CD4-positive, alpha-beta T cell treated with Interferon gamma for 1 hour (primary cell): ENCODE results near the gene GMDS.

ENCODE experiments used
- DNase-seq: peaks from one replicate; pipeline ENCODE4 v3.0.0-alpha.2; 2020

The GMDS gene

DNA sequence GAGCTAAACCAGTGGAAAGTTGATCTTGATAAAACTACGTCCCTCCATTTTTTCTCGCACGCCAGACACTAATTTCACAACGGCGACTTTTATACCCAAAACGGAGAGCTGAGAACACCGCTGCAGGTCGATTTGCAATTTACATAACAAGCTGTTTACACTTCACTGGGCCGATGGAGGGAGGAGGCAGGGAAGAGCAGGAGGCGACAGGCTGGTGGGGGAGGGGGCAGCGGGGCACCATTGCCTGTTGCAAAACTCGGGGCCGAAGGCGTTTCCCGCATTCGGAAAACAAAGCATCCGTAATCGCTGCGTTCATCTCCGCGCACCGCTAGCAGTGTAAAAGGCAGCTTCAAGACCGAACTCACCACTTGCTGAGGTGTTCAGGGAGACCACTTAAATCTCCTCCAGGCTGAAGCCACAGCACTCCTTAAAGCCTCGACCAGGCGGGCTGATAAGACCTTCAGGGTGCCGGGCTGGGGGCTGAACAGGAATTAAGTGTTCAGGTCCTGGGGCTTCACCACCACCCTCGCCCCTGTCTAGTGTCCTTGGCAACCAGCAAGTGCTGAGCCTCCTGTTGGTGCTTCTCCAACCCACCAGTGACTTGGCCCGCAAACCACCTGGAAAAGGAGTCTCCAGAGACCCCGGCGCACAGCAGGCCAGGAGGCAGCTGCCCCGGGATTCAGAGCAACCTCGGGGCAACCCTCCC is 637.7 kb downstream of the GMDS start:
- no peak for DNase-seq

DNA sequence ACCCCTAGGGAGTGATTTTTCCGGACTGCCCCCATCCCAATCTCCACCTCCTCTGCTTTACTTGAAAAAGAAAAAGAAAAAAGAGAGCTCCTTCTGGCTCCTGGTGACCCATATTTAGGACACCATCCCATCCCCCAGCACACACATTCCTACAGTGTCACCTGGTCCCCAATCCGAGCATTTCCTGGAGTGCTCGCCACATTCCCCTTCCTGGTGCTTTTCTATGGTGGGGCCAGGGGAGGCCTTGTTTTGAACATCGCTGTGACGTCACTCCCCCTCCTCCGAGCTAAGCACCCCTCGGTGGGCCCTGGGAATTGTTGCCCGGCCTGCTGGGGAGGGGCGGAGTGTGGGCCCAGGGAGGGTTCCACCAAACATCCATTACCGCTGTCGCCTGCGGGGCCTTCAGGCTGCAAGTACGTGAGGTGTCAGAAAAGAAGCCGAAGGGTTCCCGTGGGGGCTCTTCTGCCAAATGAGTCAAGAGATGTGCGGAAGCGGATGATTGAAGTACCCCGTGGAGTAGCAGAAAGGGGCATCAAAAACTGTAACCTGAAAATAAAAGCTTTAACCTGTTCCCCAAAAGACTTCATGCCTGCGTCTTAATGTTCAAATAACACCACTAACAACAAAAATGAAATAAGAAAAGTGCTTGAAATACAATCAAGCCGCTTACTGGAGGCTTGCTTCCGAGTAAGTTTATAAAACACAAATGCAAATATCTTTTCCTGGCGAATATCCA is 638.5 kb downstream of the GMDS start:
- no peak for DNase-seq

DNA sequence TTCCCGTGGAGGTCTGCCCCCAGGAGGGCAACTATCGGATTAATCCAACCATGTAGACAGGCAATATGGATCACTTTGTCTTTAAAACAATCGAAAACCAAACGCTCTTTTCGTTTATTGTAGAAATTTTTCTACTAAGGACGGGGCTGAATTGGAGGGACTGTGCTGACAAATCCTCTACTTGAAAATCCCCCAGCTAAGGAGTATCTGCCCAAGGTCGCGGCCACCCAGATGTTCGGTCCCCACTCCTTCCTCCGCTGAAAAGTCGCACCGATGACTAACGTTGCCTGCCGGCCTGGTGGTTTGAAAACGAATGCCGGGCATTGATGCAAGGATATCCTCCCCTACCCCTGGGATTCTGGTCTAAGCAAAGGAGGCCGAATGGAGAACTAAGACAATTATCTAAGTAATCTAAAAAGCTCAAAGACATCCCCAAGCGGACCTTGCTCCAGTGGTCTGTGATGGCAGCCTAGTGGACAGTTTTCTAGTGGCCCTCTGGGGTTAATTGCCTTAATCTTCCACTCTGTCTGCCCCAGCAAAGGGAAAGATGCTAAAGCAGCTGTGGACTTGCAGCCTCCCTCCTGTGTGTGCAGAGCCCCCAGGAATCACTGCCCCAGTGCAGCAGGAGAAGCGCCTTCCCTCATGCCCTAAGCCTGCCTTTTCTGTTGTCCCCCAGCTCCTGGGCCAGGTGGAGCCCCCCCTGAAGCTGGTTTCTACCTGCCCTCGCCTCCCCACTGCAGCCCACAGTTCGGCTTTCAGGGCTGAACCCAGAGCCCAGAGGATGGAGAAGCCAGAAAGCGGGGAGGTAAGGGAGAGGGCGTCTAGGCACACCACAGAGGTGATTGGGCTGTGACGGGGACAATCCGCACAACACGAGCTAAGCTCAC is 639.3 kb downstream of the GMDS start:
- DNase-seq, result no peak

DNA sequence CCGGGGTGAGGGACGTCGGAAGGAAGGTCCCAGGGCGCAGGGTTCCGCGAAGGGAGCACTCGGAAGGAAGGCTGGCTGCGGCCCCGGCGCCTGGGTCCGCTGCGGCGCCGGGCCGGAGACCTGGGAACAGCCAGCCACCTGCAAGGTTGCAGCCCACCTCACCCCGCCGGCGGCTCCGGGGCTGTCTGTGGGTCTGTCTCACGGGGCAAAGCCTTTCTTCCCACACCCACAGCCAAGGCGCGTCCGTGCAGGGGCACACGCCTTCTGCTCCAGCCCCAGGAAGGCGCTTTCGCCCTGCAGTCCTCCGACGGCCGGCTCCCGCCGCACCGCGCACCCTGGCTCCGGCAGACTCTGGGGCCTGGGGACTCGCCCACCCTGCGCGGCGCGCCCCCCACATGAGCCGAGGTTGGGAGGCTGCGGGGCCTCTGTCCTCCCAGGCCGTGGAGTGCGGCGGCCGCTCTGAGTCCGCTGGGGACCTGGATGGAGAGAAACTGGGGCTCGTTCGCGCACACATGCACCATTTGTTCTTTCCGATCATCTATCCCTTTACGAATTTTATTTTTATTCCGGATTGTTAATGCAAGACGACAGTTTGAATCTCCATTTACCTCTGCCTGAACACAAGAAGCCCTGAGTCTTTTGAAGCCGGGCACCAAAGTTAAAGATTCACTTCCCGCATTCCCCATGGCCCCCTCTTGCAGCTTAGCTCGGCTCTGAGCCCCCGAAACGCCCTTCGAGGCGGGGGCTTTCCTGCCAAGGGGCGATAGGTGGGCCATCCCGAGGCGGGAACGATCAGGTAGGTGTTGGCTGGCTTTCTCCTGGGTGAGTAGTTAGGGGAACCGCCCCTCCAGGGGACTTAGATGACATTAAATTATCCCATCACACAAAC is 640.2 kb downstream of the GMDS start:
- DNase-seq, result no peak

DNA sequence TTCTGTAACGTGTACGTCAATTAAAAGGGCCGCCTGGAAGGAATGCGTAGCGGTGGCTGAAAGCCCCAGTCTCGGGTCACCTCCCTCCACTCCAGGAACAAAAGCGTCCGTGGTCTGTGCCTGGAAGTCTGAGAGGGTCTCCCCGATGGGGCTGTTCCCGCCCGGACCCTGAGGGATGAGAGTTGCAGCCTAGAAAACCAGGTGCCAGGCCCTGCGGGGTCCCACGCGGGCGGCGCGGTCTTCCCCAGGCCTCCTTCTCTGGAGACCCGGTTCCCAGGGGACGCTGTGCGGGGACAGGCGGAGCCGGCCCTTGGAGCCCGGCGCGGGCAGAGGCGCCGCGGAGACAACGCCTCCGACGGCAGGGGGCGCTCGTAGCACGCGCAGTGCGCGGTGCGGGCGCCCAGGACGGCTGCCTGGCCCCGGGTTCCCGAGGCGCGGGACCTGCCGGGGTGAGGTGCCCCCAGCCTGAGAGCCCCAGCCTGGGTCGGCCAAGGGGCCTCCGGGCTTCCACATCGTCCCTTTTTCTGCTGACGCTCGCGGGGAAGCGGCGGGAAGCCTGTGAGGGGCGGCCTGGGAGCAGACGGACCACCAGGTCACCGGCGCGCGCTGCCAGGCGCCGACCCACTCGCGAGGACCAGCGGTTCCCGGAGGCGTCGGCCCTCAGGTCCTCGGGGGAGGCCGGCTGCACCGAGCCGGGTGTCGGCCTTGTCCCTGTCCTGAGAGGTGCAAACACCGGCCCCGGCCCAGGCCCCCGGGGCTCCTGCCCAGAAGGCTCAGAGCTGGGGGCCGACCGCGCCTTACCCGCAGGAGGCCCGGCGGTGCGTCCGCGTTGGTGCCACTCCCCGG is 641.0 kb downstream of the GMDS start:
- peak; percentile 50 for DNase-seq

DNA sequence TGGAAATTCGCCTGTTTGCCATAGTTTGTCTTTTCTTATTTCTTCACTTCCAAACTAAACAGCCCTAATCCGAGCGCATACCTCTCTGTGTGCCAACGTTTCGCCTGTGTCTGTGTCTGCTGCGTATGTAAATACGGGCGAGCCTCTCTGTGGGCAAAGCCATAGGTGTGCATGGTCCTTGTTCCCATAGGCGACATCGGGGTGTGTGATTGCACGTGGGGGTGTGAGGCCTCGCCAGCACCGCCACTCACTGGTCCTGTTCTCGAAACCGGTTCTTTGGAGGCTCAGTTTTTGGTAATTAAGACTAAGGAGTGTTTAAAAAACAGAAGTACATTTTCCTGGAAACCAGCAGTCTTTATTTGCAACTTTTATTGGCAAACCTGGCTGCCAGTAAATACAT is 641.7 kb downstream of the GMDS start:
- DNase-seq, result no peak

DNA sequence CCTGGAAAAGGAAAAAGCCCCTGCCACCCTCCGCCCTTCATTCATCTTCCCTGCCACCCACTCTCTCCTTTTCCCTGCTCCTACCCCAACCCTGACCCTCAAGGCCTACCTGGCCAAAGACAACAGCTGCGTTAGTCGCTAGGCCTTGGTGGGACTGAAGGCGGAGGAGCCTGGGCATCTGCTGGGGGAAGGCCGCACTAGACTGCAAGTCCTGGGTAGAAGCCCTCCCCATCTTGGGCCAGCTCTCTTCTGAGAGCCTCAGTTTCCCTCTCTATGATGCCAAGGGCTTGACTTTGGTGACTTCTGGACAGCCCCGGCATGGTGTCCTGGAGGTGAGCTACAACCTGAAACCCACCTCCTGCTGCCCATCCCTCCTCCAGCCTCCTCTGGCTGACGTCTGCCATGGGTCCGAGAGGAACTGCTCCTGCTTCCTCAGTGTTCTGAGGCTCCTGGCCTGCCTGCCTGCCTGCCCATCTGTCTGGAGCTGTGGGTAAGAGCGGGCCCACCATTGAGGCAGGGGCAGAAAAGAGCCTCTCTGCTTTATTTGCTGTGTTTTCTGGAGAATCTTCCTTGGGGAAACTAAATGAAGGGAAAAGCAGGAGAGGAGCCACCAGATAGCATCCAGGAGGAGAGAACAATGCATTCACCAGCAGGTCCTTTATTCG is 643.2 kb downstream of the GMDS start:
- DNase-seq, result no peak

DNA sequence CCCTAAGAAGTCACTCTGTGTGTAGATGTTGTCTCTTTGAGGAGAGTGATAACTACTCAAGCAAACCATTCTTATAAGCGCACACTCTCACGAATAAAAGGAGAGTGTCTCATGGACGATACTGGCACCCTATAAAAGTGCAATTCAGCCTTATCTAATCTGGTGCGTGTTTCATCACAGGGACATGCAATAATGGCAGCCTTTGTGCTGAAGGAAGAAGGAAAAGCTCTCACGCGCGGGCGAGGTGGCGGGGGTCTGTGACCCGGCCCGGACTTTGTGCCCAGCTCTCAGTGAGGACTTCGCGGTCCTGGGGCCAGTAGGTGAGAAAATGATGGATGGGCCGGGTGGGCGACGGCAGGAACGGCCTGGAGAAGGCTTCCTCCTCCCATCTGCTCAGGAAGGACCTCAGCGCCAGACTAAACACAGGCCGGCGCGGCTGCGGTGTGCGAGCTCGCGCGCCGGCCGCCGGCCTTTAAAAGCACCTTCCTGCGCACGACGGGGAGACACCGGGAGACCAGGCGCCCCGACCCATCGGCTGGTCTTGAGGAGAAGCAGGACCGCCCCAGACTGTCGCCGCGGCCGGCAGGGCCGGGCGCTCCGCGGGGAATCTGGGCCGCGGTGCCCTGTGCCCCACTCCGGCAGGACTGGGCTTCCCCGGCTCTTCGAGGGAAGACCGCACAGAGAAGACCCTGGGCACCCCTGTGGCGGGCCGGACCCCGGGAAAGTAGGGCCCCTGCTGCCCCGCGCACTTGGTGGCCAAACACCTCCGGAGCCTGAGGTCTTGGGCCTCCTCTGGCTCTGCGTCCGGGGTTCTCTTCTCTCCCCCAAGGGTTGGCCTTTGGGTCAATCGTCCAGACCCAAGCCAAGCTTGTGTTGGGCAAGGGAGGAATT is 644.0 kb downstream of the GMDS start:
- DNase-seq, result no peak

DNA sequence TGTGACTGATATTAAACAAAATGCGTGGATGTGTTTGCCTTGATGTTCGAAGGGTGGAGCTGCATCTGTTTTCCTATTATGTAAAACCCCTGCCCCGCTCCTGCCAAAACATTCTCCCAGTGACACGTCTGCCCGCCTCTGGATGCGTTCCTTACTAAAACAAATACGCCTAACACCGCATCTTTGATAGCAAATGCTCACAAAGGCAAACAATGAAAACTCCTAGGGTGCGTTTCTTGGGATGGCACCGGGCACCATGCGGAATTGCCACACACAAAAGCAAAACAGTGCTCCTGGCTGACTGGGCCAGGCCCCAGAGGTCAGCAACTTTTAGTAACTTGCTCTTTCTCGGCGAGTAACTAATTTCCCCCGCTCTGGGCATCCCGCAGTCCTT is 644.6 kb downstream of the GMDS start:
- no peak for DNase-seq

DNA sequence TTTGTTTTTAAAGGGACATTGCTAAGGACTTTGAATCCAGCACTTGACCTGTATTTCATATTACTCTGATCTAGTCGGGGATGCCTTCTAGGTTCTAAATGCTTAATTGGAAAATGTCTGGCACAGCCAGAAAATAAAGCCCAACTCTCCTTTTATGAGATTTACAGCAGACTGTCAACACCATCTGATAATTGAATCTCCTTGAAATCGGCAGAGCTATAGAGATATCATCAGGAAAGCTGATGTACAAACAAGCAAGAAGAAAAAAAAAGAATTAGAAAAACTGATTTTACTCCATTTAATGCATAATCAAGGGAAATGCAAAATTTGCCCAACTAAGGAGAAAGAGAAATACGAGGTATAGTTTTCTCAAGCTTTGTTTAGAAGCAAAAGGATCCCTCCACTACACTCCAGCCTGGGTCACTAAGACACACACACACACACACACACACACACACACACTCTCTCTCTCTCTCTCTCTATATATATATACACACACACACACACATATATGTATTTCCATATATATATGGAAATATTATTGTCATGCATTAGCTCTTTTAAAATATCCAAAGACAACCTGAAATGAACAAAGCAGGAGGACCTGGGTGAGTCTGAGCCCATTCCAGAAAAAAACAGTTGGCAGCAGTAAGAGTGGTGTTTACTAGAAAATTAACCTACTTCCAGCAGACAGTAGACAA is 645.2 kb downstream of the GMDS start:
- no peak for DNase-seq

DNA sequence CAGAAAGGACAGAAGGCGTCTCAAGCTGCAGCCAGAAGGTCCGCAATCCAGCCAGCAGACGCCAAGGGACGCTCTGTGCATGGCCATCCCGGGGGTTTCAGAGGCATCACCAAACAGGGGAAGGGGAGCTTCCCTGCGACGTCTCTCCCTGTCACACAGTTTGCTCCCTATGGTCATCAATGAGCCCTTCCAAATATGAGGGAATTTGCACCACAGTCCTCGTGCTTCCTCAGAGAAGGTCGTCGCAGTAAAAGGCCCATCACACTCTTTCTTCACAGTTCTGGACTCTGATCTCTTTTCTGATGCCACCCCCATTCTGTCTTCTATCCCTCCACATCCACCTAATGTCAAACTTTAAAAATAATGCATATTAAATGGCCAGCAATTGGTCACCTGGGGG is 645.9 kb downstream of the GMDS start:
- no peak for DNase-seq

DNA sequence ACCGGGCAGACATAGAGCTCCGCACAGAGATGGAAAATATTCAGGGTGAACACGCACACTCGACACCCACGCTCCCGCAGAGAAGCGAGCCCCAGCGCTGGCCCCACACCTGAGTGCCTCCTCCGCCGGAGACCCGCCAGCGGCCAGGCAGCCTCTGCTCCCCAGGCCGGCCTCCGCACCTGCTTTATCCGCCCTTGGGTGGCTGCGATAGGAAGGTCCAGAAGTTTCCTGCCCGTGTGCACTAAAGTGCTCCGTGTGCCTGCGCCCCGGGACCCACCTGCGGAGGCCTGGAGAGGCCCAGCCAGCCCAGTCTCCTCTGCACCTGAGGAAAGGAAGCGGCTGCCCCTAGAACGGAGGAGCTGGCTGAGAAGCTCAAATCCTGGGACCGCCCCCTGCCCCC is 646.5 kb downstream of the GMDS start:
- no peak for DNase-seq

DNA sequence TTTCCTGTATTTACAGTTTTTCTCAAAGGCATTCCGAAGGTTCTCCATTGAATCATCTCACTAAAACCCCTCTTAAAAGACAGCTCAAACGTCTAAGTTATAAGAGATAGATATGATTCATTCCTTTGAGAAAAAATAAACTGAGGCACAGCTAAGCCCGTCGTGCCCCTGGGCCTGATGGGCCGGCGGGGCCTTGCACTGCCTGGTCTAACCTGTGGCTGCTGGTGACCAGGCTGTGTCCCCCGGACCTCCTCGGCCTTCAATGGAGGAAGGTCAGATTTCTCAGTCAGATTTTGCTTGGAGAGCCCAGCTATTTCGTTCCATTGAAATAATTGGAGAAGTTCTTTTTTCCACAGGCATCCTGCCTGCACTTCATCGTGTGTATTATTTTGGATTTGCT is 647.0 kb downstream of the GMDS start:
- no peak for DNase-seq

DNA sequence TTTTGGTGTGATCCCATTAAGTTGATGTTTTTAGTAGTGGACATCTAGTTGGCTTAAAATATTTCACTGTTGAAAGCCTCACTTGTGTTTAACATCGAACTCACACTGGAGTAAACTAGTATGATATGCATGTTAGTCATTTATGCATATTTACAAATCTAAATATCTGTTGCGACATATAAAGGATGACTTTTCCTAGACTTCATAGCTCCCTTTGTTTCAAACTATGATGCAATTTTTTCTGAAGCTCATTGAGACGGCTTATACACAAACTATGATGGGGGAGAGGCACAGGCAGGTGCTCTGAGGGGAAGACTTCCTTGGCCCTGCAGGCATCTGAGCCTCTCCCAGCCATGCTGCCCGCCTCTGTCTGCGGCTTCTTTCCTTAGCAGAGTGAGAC is 647.5 kb downstream of the GMDS start:
- DNase-seq, result no peak

DNA sequence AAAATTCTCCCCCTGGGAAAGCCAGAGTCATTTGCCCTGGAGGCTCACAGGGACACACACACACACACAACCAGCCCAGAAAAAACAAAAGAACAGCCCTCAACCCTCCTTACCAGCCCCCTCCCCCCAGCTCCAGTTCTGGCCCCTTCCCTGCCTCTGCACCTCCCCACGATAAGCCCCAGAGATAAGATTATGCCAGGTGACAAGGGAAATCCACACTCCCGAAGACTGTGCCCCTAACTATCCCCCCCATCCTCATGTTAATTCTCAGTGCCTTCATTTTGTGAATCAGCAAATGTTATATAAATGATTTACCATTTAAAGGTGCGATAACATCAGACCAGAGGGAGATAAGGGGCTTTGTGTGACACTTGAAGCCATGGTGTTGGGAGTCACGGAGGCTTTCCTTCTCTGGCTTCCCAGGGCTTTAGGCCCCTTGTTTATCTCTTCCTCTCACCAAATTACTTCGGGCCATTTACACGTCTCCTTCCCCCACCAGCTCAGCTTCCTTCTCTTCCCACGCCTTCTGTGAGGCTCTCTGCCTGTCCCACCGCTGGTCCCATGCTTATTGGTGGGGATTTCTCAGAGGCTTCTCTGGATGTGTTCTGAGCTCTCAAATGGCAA is 648.2 kb downstream of the GMDS start:
- no peak for DNase-seq

DNA sequence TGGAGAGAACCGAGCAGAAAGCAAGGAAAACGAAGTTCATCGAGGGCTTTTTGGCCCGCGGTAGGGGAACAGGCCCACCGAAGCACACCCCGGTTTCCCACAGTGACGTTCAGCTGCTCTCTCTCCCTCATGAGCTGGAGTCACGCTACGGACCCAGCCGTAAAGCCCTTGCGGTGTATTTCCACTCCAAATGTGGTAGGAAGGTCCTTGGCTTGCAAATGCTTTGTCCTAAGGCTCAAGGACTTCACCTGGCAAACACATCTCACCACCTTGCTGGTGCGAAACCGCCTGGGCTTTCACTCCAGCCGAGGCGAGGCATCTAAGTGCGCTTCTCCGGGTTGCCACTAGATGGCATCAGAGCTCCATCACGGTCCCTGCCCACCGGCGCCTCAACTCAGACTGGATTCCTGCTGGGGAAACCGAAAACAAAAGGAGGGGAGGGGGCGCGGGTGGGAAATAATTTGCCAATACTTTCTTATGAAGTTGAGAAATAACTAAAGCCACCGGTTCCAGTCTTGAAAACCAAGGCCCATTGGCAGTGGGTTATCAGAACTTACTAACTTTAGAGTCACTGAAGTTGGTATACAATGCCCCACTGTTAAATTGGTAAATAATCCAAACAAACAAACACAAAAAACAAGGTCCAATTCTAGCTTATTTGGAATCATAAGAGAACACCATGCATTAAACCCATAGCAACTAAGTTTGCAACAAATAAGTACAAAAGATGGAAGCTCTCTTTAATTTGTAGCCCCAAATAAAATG is 649.1 kb downstream of the GMDS start:
- peak; percentile 60 for DNase-seq

DNA sequence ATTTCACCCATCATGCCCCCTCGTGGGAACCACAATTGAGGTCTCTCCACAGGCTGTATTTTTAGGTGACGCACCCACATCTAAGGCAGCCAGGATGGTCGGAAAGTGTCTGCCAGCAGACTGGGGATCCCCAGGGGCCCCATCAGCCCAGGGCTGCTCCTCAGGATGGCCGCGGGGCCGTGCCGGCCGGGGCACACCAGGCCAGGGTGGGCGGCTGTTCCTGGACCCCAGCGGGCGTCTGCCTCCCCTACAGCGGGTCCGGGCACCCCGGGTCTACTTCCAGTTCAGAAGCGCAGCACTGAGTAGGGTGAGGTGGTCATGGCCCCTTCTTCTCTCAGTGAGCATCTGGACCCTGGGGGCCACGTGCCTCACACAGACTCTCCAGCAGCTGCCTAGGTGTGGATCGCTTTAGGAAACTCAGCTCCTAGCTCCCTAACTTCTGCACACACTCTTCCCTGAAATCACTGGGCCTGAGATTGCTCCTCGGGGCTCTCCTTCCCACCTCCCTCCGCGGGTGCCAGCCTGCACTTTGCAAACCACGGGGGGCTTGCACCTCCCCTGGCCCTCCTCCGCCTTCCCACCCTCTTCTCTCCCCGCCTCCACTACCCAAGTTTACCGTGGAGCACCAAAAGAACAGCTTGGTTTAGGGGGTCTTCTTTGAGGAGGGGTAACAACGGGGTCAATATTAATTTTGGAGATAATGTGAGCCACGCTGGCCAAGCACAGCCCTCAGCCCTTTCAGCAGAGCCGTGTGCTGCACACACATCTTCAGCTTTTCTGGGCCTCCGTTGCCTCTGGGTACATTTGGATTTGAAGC is 649.9 kb downstream of the GMDS start:
- DNase-seq, result no peak
